ENCODE data around the gene RALBP1.

RALBP1 gene

GRCh38 chr18:9552616-9553015, 77.3 kb downstream of the RALBP1 start:
- DNase-seq: no peak

- no peak for DNase-seq
These were observed 82.1 kb downstream of the RALBP1 start for GRCh38 chr18:9557250-9557943.

DNA sequence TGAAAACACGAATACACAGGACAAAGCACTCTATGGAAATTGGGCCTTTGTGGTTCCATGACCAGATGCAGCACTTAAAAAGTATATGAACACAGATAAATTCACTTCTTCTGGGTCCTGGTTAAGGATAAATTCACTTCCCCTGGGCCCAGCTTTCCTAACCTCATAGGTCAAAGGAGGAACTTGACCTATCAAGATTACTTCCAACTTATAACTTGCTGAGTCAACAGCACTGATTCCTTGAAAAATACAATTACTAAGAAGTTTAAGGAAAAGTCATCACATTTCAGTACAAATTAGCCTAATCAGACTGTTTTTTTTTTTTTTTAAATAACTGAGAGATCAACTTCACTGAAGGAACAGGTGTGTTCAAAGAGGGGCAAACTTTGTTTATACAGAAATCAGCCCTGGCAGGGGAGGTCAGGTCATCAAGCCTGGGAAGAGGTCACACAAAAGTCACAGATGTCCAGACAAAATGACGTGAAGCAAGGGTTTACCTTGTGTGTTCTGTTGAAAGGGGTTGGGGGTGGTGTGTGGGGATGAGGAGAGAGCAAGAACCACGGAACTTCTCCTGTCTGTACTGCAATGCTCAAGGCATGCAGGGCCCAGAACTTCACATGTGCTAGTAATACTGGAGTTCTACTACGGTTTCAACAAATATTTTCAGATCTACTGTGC, 83.2 kb downstream of the RALBP1 start:
- DNase-seq: no peak

- DNase-seq: no peak
These were observed 83.9 kb downstream of the RALBP1 start for GRCh38 chr18:9559253-9559652.

GRCh38 chr18:9561759-9562158, 86.4 kb downstream of the RALBP1 start:
- DNase-seq: no peak

- no peak for DNase-seq
These were observed 87.3 kb downstream of the RALBP1 start for GRCh38 chr18:9562584-9562983.

DNA sequence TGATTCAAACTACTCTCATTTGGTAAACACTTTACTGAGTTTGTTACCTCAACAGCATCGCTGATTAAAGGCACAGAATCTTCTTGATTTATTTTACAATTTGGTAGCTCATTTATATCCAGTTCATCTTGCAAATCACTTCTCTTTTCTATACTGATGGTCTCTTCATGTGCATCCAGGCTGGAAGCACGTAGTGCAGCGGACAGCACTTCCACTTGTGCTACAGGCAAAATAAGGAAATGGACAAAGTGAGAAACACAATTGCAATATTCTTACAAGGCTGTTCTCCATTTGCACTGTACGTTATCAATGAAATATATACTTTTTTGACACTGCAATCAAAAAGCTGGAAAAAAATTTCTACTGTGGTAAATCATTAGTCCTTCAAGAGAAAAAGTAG, 88.0 kb downstream of the RALBP1 start:
- DNase-seq: no peak

GRCh38 chr18:9565407-9565806, 90.1 kb downstream of the RALBP1 start:
- no peak for DNase-seq

GRCh38 chr18:9568186-9568585, 92.9 kb downstream of the RALBP1 start:
- DNase-seq: no peak

DNA sequence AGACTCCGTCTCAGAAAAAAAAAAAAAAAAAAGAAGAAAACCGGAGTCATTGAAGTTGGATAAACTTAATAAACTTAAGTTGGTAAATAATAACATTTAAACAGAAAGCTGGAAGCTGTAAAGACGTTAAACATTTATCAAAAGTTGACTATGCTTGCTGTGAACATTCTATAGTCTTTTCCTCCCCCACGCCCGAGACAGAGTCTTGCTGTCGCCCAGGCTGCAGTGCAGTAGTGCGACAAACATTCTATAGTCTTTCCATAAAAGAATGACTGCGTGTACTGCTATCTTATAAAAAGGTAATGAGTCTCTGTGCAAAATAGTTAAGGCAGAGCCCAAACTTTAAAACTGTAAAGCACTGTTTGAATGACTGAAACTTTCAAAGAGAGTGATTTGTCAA, 93.9 kb downstream of the RALBP1 start:
- DNase-seq: no peak

- DNase-seq: no peak
These were observed 94.9 kb downstream of the RALBP1 start for GRCh38 chr18:9570255-9570654.

DNA sequence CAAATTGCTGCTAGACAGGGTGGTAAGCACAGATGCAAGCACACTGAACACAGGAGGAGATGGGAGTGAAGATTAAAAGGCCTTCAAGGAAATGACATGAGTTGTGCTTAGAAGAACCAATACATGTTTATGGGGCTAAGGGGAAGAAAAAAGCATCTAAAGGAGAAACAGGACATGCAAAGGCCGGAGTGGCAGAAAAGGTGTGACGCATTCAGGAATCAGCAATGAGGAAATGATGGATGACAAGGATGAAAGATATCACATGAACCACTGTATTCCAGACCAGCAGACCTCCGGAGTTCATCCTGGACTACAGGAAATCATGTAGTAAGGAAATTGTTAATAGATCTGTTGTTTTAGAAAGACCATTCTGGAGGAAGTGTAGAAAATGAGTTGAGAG, 96.2 kb downstream of the RALBP1 start:
- no peak for DNase-seq

DNA sequence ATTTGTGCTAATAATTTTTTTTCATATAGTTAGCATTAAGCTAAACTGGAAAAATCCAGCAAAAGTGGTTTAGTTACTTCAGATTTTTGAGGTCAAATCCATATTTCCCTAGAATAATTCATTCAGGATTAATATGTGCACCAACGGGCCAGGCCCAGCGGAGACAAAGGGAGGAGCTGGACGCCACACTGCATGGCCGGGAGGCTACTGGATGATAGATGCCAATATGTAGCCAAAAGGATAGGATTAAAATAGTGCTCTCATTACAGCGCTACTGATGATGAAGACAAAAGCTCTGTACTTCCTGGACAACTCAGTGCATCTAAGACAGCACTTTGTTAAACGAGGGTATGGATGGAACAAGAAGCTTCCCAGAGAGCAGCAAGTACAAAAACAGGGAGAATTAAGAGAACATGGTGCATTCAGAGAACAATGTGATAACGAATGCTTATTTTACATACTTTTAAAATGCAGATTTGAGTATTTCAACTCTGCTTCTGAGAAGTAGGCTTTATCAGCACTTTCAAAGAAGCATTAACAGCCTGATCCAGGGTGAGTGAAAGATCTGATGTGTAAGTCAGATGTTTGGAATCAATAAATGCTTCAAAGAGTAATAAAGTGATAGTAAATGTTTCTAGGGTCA, 99.3 kb downstream of the RALBP1 start:
- peak in 1 of 2 donors; percentile 4 for DNase-seq

GRCh38 chr18:9575558-9575957, 100.2 kb downstream of the RALBP1 start:
- peak; percentile 39 to 82 for DNase-seq

DNA sequence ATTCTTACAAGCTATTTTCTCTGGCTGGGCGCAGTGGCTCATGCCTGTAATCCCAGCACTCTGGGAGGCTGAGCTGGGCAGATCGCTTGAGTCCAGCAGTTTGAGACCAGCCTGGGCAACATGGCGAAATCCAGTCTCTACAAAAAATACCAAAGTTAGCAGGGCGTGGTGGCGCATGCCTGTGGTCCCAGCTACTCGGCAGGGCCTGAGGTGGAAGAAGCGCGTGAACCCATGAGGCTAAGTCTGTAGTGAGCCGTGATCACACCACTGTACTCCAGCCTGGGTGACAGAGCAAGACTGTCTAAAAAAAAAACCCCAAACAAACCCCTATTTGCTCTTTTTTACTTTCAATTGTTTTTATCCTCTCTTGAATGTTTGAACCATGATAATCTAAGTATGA, 102.0 kb downstream of the RALBP1 start:
- DNase-seq: no peak

GRCh38 chr18:9578306-9578705, 103.0 kb downstream of the RALBP1 start:
- no peak for DNase-seq

DNA sequence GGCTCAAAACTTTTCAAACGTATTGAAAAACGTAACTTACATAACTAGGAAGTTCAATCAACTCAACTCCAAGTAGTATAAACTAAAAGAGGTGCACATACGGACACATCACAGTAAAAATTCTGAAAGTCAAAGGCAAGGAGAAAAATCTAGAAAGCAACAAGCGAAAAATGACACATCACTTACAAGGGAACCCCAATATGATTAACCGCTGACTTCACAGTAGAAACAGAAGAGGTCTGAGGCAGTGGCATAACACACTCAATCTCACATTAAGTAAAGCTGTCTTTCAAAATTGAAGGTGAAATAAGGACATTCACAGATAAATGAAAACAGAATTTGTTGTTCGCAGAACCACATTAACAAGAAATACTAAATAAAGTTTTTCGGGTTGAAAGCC, 106.4 kb downstream of the RALBP1 start:
- DNase-seq: no peak

DNA sequence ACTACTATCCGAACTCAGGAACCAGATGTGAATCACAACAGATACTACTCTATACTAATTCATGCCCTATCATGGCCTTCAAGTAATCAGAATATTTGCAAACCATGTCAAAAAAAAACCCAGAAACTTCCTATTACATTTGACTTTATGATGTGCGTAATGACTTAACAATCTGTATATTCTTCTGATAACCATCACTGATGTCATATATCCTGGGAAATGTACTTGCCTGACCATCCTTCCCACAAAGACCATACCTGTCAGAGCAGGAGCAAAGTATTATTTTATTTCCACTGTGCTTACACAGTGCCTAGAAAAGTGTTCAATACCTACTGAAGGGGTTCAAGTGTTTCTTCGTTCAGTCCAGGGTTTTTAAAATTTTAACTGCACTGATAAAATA, 111.5 kb downstream of the RALBP1 start:
- DNase-seq: no peak
